Endothelial cell of umbilical vein (primary cell): ENCODE measurements around the gene SLC16A6. TPM values are rescaled to one million over a fixed set of nuclear protein-coding genes. Genes with fewer than 3 reads are reported as not detected.

Source experiments
- BruUV-seq: library from RNA; stranded (reverse); fragments of 400-500 nt; replicated peaks from 2 replicates; lab custom pipeline; 2021; lab: Mats Ljungman, UMichigan
- CTCF ChIA-PET: fragments of 300-600, 350-600 bp; sonication (Branson Sonifier 250); formaldehyde crosslinking; loops from one replicate; lab custom pipeline; 2021; ENCODE audit warnings: antibody characterized with exemption, inconsistent platforms; lab: Charles Lee
- POLR2A ChIA-PET: fragments of 300-600, 350-600 bp; sonication (Branson Sonifier 250); formaldehyde crosslinking; loops from one replicate; lab custom pipeline; 2021; ENCODE audit warnings: antibody characterized with exemption, inconsistent platforms; lab: Charles Lee
- DNase-seq: peaks from one replicate; pipeline ENCODE4 v3.0.0-alpha.2; 2011; ENCODE audit warnings: low read depth, low spot score
- FAIRE-seq: peaks from 2 replicates; lab custom pipeline; 2011; peaks lifted over from hg19 to GRCh38; lab: Jason Lieb, UNC
- H2AFZ ChIP-seq: 2 replicates; pipeline ENCODE4 v1.6.0; 2012; ENCODE audit warnings: low read depth, low read length, control low read depth, inconsistent platforms
- H3K27ac ChIP-seq: 2 replicates; pipeline ENCODE4 v1.5.1; 2011; ENCODE audit warnings: low read depth, mild to moderate bottlenecking, control low read depth, low read length, moderate library complexity; ENCODE audit not compliant: insufficient read depth
- H3K27me3 ChIP-seq, 2 experiments: 2 replicates each; pipeline versions ENCODE4 v1.6.0 to v1.6.1; 2011; ENCODE audit warnings: low read length in 2 of 2, mixed read lengths in 1 of 2; ENCODE audit not compliant: control insufficient read depth in 2 of 2, insufficient read depth in 2 of 2
- H3K36me3 ChIP-seq, 2 experiments: 2 replicates in 1 of 2; 3 replicates in 1 of 2; pipeline ENCODE4 v1.5.1; 2011; ENCODE audit warnings: low read length in 2 of 2, mild to moderate bottlenecking in 1 of 2, moderate library complexity in 1 of 2; ENCODE audit not compliant: control insufficient read depth in 2 of 2, insufficient read depth in 2 of 2; ENCODE audit errors: extremely low read depth in 1 of 2
- H3K4me1 ChIP-seq: 3 replicates; pipeline ENCODE4 v1.5.1; 2011; ENCODE audit warnings: mild to moderate bottlenecking, low read length; ENCODE audit not compliant: control insufficient read depth, insufficient read depth; ENCODE audit errors: extremely low read depth
- H3K4me2 ChIP-seq: 2 replicates; pipeline ENCODE4 v1.6.1; 2011; ENCODE audit warnings: low read length, control low read depth, mixed read lengths; ENCODE audit not compliant: insufficient read depth
- H3K4me3 ChIP-seq, 3 experiments: fragments of 200-600 bp in 1 of 3; sonication (generic), shearing (Covaris generic) in 1 of 3; replicated peaks in 1 of 3; 2 replicates each; pipeline ENCODE4 v1.5.1; 2011 to 2016; ENCODE audit warnings: control low read depth in 3 of 3, low read length in 3 of 3, mild to moderate bottlenecking in 2 of 3, inconsistent platforms in 1 of 3, low read depth in 1 of 3, moderate library complexity in 1 of 3; ENCODE audit not compliant: insufficient read depth in 1 of 3
- H3K79me2 ChIP-seq: 2 replicates; pipeline ENCODE4 v1.6.0; 2012; ENCODE audit warnings: low read length, inconsistent platforms; ENCODE audit not compliant: control insufficient read depth, insufficient read depth
- H3K9ac ChIP-seq: replicated peaks from 2 replicates; pipeline ENCODE3; 2011; ENCODE audit warnings: low read length, control low read depth; ENCODE audit not compliant: insufficient read depth; ENCODE audit errors: extremely low read depth
- H3K9me1 ChIP-seq: replicated peaks from 3 replicates; pipeline ENCODE4 v1.6.0; 2011; ENCODE audit warnings: mild to moderate bottlenecking, low read length; ENCODE audit not compliant: control insufficient read depth, insufficient read depth; ENCODE audit errors: extremely low read depth
- H3K9me3 ChIP-seq: replicated peaks from 2 replicates; pipeline ENCODE4 v1.5.1; 2012; ENCODE audit warnings: low read length, inconsistent platforms; ENCODE audit not compliant: control insufficient read depth, insufficient read depth
- H4K20me1 ChIP-seq: replicated peaks from 2 replicates; pipeline ENCODE3; 2011; ENCODE audit warnings: mild to moderate bottlenecking, low read length; ENCODE audit not compliant: control insufficient read depth, insufficient read depth; ENCODE audit errors: extremely low read depth
- CTCF ChIP-seq, 2 donors: IDR thresholded peaks; 1 replicate in 1 of 2; 2 replicates in 1 of 2; pipeline ENCODE4 v1.5.1; 2011; ENCODE audit warnings: low read length in 2 of 2, mild to moderate bottlenecking in 2 of 2, moderate library complexity in 2 of 2, control low read depth in 1 of 2, inconsistent platforms in 1 of 2, low read depth in 1 of 2; ENCODE audit not compliant: insufficient read depth in 1 of 2; ENCODE audit errors: extremely low read depth in 1 of 2
- EZH2 ChIP-seq: IDR thresholded peaks from 2 replicates; pipeline ENCODE4 v1.6.1; 2012; ENCODE audit warnings: borderline replicate concordance, low read depth, mild to moderate bottlenecking, moderate library complexity, low read length, inconsistent platforms; ENCODE audit not compliant: severe bottlenecking
- FOS ChIP-seq: IDR thresholded peaks from 2 replicates; pipeline ENCODE4 v1.6.1; 2011; ENCODE audit warnings: mild to moderate bottlenecking, low read length, moderate library complexity, borderline replicate concordance; ENCODE audit not compliant: insufficient read depth
- GATA2 ChIP-seq: IDR thresholded peaks from 2 replicates; pipeline ENCODE4 v1.7.0; 2011; ENCODE audit warnings: low read depth, mild to moderate bottlenecking, moderate library complexity, mixed read lengths, low read length; ENCODE audit not compliant: insufficient read length, insufficient read depth
- JUN ChIP-seq: IDR thresholded peaks from 2 replicates; pipeline ENCODE4 v1.6.1; 2011; ENCODE audit warnings: borderline replicate concordance, low read depth; ENCODE audit not compliant: insufficient read length, insufficient read depth
- MAX ChIP-seq: IDR thresholded peaks from 2 replicates; pipeline ENCODE4 v1.6.1; 2011; ENCODE audit not compliant: insufficient read depth, insufficient read length
- MYC ChIP-seq: IDR thresholded peaks from one replicate; pipeline ENCODE4 v1.6.1; 2011; ENCODE audit warnings: mild to moderate bottlenecking, low read depth, low read length
- POLR2A ChIP-seq: IDR thresholded peaks from 2 replicates; pipeline ENCODE4 v1.6.1; 2012; ENCODE audit warnings: low read depth, mild to moderate bottlenecking, control low read depth, low read length
- POLR2AphosphoS5 ChIP-seq: IDR thresholded peaks from 2 replicates; pipeline ENCODE4 v1.6.1; 2012; ENCODE audit warnings: low read depth, mild to moderate bottlenecking, control low read depth, low read length, moderate library complexity; ENCODE audit not compliant: insufficient read depth
- dilution Hi-C: fragments of 300-500 bp; cut with MboI; formaldehyde crosslinking; loops from one replicate; pipeline ENCODE4 v1.15.0; 2019; ENCODE audit warnings: low sequenced_read_pairs; ENCODE audit not compliant: extremely low pct_ligation_motif_present
- intact Hi-C: fragments of 100-400 bp; cut with micrococcal nuclease; formaldehyde crosslinking; loops from one replicate; pipeline ENCODE4 v1.10.0; 2022
- polyA plus RNA-seq, 4 experiments: library from polyadenylated mRNA; depleted of rRNA in 3 of 4; stranded (reverse) in 3 of 4; unstranded in 1 of 4; fragments of >200 nt; gene quantifications; 2 replicates each; pipeline versions ENCODE4 v1.2.1 to v1.2.3, GENCODE V29; 2011 to 2012; ENCODE audit warnings: missing spikeins in 1 of 4
- total RNA-seq: library from RNA; stranded (reverse); gene quantifications from 2 replicates; pipeline ENCODE4 v1.2.3, GENCODE V29; 2021

SLC16A6 gene
- total and polyA plus RNA-seq, 2 donors (not counting 3 experiments of a cell fraction or from before 2014, with no cell fraction given) = 0.65 to 0.91 TPM

- CTCF ChIA-PET = interaction anchor here (1.3 to 8.5 kb wide), 3 partner anchors 24 to 109 kb away, joined by 3 to 104 read pairs (median 5); no protein-coding TSS in a partner anchor
- Histone ChIP-seq H3K79me2 (no peaks in the 10 kb centered on the region), H3K9ac (no peak overlapping the region), H3K9me1 (no peaks in the 10 kb centered on the region), H3K4me2 (no peak overlapping the region), H3K4me3 (no peak overlapping the region), H4K20me1 (no peaks in the 10 kb centered on the region), H3K27me3 (no peaks in the 10 kb centered on the region), H2AFZ (no peak overlapping the region), H3K27ac (no peak overlapping the region), H3K9me3 (no peaks in the 10 kb centered on the region), H3K36me3 (no peaks in the 10 kb centered on the region), H3K4me1 (peaks cover 15% of the 10 kb centered on the region)
- no peak for FAIRE-seq
- BruUV-seq = no TSS peak
- TF ChIP-seq POLR2A (no peak), GATA2 (no peak), CTCF (IDR thresholded peaks at IDR 0.05; ENCODE audit: extremely low read depth in 1 of 2, insufficient read depth in 1 of 2, low read depth in 1 of 2, low read length in 2 of 2) (no peak), EZH2 (no peak), FOS (no peak), JUN (no peak)
- dilution Hi-C loops = no loop called here
- DNase-seq = no peak
- POLR2A ChIA-PET = interaction anchor here (0.6 kb wide), 1 partner anchor 57 kb away, joined by 3 read pairs; no protein-coding TSS in a partner anchor
- intact Hi-C loops = no loop called here
These were observed 1.0 kb downstream of the SLC16A6 start for GRCh38 chr17:68289936-68290267.

GRCh38 chr17:68289473-68289872 lies 1.5 kb downstream of the SLC16A6 start:
- no TSS peak for BruUV-seq
- dilution Hi-C loops = no loop called here
- Histone ChIP-seq H3K79me2 (no peaks in the 10 kb centered on the region), H3K9ac (no peak overlapping the region), H3K4me3 (no peak overlapping the region), H3K9me3 (no peaks in the 10 kb centered on the region), H3K36me3 (no peaks in the 10 kb centered on the region), H4K20me1 (no peaks in the 10 kb centered on the region), H3K9me1 (no peaks in the 10 kb centered on the region), H3K4me2 (no peak overlapping the region), H2AFZ (no peak overlapping the region), H3K27ac (no peak overlapping the region), H3K27me3 (no peaks in the 10 kb centered on the region), H3K4me1 (peaks cover 15% of the 10 kb centered on the region)
- intact Hi-C loops = no loop called here
- DNase-seq = no peak
- POLR2A ChIA-PET = no interaction called here
- no peak for FAIRE-seq
- TF ChIP-seq MYC = no peak
- TF ChIP-seq FOS = no peak
- no peak for TF ChIP-seq POLR2A
- TF ChIP-seq MAX = no peak
- TF ChIP-seq JUN = no peak
- TF ChIP-seq POLR2AphosphoS5 = no peak
- TF ChIP-seq EZH2 = no peak
- no peak for TF ChIP-seq CTCF (IDR thresholded peaks at IDR 0.05; ENCODE audit: extremely low read depth in 1 of 2, insufficient read depth in 1 of 2, low read depth in 1 of 2, low read length in 2 of 2)
- TF ChIP-seq GATA2 = no peak
- CTCF ChIA-PET = interaction anchor here (1.3 to 8.5 kb wide), 3 partner anchors 24 to 109 kb away, joined by 3 to 104 read pairs (median 5); no protein-coding TSS in a partner anchor
